ENCODE results near the gene UNC13C.

DNA sequence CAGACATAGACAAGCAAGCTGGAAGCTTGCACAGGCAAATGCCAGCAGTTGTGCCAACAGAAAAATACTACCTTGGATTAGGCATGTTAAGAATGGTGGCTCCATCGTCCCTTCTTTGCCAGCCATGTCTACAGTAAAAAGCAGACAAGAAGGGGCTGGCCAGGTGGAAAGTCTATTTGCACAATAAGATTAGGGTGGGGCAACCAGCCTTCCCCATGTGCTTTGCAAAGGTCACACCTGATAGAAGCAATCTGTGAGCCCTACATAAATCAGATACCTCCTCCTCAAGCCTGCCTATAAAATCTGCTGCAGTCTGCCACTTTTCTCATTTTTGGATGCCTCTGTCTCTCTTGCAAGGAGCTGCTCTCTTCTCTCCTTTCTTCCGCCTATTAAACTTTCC is 662.6 kb downstream of the UNC13C start:
- TF ChIP-seq, protein P1, sequence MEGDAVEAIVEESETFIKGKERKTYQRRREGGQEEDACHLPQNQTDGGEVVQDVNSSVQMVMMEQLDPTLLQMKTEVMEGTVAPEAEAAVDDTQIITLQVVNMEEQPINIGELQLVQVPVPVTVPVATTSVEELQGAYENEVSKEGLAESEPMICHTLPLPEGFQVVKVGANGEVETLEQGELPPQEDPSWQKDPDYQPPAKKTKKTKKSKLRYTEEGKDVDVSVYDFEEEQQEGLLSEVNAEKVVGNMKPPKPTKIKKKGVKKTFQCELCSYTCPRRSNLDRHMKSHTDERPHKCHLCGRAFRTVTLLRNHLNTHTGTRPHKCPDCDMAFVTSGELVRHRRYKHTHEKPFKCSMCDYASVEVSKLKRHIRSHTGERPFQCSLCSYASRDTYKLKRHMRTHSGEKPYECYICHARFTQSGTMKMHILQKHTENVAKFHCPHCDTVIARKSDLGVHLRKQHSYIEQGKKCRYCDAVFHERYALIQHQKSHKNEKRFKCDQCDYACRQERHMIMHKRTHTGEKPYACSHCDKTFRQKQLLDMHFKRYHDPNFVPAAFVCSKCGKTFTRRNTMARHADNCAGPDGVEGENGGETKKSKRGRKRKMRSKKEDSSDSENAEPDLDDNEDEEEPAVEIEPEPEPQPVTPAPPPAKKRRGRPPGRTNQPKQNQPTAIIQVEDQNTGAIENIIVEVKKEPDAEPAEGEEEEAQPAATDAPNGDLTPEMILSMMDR (IDR thresholded peaks at IDR 0.05; ENCODE audit: poor library complexity): no peak
- TF ChIP-seq EZH2 (IDR thresholded peaks at IDR 0.05; ENCODE audit: borderline replicate concordance) (no peak), EZH2phosphoT487 (IDR thresholded peaks at IDR 0.05; ENCODE audit: low read depth, severe bottlenecking, unreplicated experiment) (no peak)
